GM11168 (cell line): ENCODE data around the gene DOK6.
"Not testable (repeated sequence)": the region's sequence is repeated elsewhere in the genome, so short reads cannot be mapped to it uniquely, and the experiment has no call there.

Experiments
- in situ Hi-C: fragments of 300-500 bp; cut with MboI; formaldehyde crosslinking; loops from one replicate; pipeline ENCODE4 v1.12.0; 2022; ENCODE audit warnings: low sequenced_read_pairs; ENCODE audit not compliant: unreplicated experiment

The DOK6 gene

GRCh38 chr18:69839497-69839896 is 438.8 kb downstream of the DOK6 start:
- in situ Hi-C loops, result no loop called here

GRCh38 chr18:69840001-69840400 is 439.3 kb downstream of the DOK6 start:
- in situ Hi-C loops, result no loop called here

- in situ Hi-C loops, result no loop called here
Observed at GRCh38 chr18:69840445-69840844, 439.8 kb downstream of the DOK6 start.

GRCh38 chr18:69841117-69841516 is 440.4 kb downstream of the DOK6 start:
- in situ Hi-C loops, result no loop called here

GRCh38 chr18:69843015-69843414 is 442.3 kb downstream of the DOK6 start:
- in situ Hi-C loops, result no loop called here

GRCh38 chr18:69844656-69845055 is 444.0 kb downstream of the DOK6 start:
- in situ Hi-C loops, result no loop called here

GRCh38 chr18:69845593-69846506 is 445.2 kb downstream of the DOK6 start:
- in situ Hi-C loops, result no loop called here

GRCh38 chr18:69853051-69853450 is 452.4 kb downstream of the DOK6 start:
- in situ Hi-C loops, result no loop called here

- in situ Hi-C loops, result no loop called here
Observed at GRCh38 chr18:69854455-69854854, 453.8 kb downstream of the DOK6 start.

GRCh38 chr18:69858897-69859296 is 458.2 kb downstream of the DOK6 start:
- in situ Hi-C loops, result no loop called here

- in situ Hi-C loops, result not testable (repeated sequence)
Observed at GRCh38 chr18:69864802-69865201, 464.1 kb downstream of the DOK6 start.

GRCh38 chr18:69865776-69866175 is 465.1 kb downstream of the DOK6 start:
- in situ Hi-C loops, result no loop called here

GRCh38 chr18:69866212-69866611 is 465.5 kb downstream of the DOK6 start:
- in situ Hi-C loops, result no loop called here

- in situ Hi-C loops, result no loop called here
Observed at GRCh38 chr18:69870736-69871135, 470.0 kb downstream of the DOK6 start.

GRCh38 chr18:69871363-69871762 is 470.7 kb downstream of the DOK6 start:
- in situ Hi-C loops, result no loop called here

- in situ Hi-C loops, result no loop called here
Observed at GRCh38 chr18:69872661-69873060, 472.0 kb downstream of the DOK6 start.

GRCh38 chr18:69874058-69874457 is 473.4 kb downstream of the DOK6 start:
- in situ Hi-C loops, result no loop called here

- in situ Hi-C loops, result no loop called here
Observed at GRCh38 chr18:69876490-69876889, 475.8 kb downstream of the DOK6 start.

- in situ Hi-C loops, result no loop called here
Observed at GRCh38 chr18:69878213-69878933, 477.7 kb downstream of the DOK6 start.

GRCh38 chr18:69879051-69879450 is 478.4 kb downstream of the DOK6 start:
- in situ Hi-C loops, result not testable (repeated sequence)

- in situ Hi-C loops, result no loop called here
Observed at GRCh38 chr18:69880083-69880482, 479.4 kb downstream of the DOK6 start.
